ENCODE data around the gene SMPD2.
A peak's percentile ranks its signal among the peaks of the same experiment; 100 is the strongest.

The SMPD2 gene

GRCh38 chr6:109442393-109442924, 1.9 kb downstream of the SMPD2 start:
- H4K91ac ChIP-seq (ENCODE audit: low read depth, low read length) = no peak overlapping the region
- peaks cover 5% of the 10 kb centered on the region for H3K79me2 ChIP-seq (ENCODE audit: control insufficient read depth, insufficient read depth, low read length, poor library complexity)
- no peak overlapping the region for H4K12ac ChIP-seq (ENCODE audit: low read depth, low read length)
- no peak overlapping the region for H3K9ac ChIP-seq (ENCODE audit: low read length)
- no peak overlapping the region for H3K14ac ChIP-seq (ENCODE audit: low read length)
- no peak overlapping the region for H3K27ac ChIP-seq (ENCODE audit: low read depth, low read length)
- WGBS (ENCODE audit: extremely low coverage, insufficient coverage, insufficient read length) = no CpG with 5 or more reads among the region's 6 CpGs
- no peak overlapping the region for H3K23ac ChIP-seq (ENCODE audit: low read length)
- no peak overlapping the region for H2AFZ ChIP-seq (ENCODE audit: insufficient read depth, low read length, poor library complexity)
- H2BK12ac ChIP-seq (ENCODE audit: low read length) = no peak overlapping the region
- no peak overlapping the region for H3K4ac ChIP-seq (ENCODE audit: low read depth, low read length)
- H3K4me2 ChIP-seq (ENCODE audit: low read length) = no peak overlapping the region
- H3K4me1 ChIP-seq (ENCODE audit: control insufficient read depth in 1 of 2, insufficient read depth in 2 of 2, low read length in 2 of 2) = peaks cover 7 to 9% of the 10 kb centered on the region in 2 experiments
- no peak overlapping the region for H2BK5ac ChIP-seq (ENCODE audit: low read depth, low read length, poor library complexity)
- no peaks in the 10 kb centered on the region for H3K9me3 ChIP-seq (ENCODE audit: insufficient read depth, low read depth, low read length)
- H4K8ac ChIP-seq (ENCODE audit: low read depth, low read length) = no peak overlapping the region
- no peaks in the 10 kb centered on the region for H3K27me3 ChIP-seq (ENCODE audit: insufficient read depth, low read length)
- no peak overlapping the region for H3K4me3 ChIP-seq (ENCODE audit: low read depth, low read length)
- peaks cover 5% of the 10 kb centered on the region for H3K79me1 ChIP-seq (ENCODE audit: low read length)
- no peak overlapping the region for H3K18ac ChIP-seq (ENCODE audit: low read length)
- H2BK120ac ChIP-seq (ENCODE audit: insufficient read depth, low read length, poor library complexity) = no peak overlapping the region
- DNase-seq = no peak
- no peak overlapping the region for H2AK5ac ChIP-seq (ENCODE audit: low read length)
- H3K36me3 ChIP-seq (ENCODE audit: control insufficient read depth in 1 of 2, insufficient read depth in 2 of 2, low read length in 2 of 2) = peaks cover 43 to 48% of the 10 kb centered on the region in 2 experiments

- Histone ChIP-seq H2BK12ac (ENCODE audit: low read length) (no peak overlapping the region), H3K27me3 (ENCODE audit: insufficient read depth, low read length) (no peaks in the 10 kb centered on the region), H4K12ac (ENCODE audit: low read depth, low read length) (no peak overlapping the region), H3K9me3 (ENCODE audit: insufficient read depth, low read depth, low read length) (no peaks in the 10 kb centered on the region), H3K4ac (ENCODE audit: low read depth, low read length) (no peak overlapping the region), H4K91ac (ENCODE audit: low read depth, low read length) (no peak overlapping the region), H3K36me3 (ENCODE audit: control insufficient read depth in 1 of 2, insufficient read depth in 2 of 2, low read length in 2 of 2) (peaks cover 43 to 53% of the 10 kb centered on the region in 2 experiments), H2AK5ac (ENCODE audit: low read length) (no peak overlapping the region), H3K9ac (ENCODE audit: low read length) (no peak overlapping the region), H2BK120ac (ENCODE audit: insufficient read depth, low read length, poor library complexity) (no peak overlapping the region), H3K23ac (ENCODE audit: low read length) (no peak overlapping the region), H4K8ac (ENCODE audit: low read depth, low read length) (no peak overlapping the region), H3K4me2 (ENCODE audit: low read length) (no peak overlapping the region), H3K14ac (ENCODE audit: low read length) (no peak overlapping the region), H3K18ac (ENCODE audit: low read length) (no peak overlapping the region), H3K4me1 (ENCODE audit: control insufficient read depth in 1 of 2, insufficient read depth in 2 of 2, low read length in 2 of 2) (peaks cover 7 to 9% of the 10 kb centered on the region in 2 experiments), H2BK5ac (ENCODE audit: low read depth, low read length, poor library complexity) (no peak overlapping the region), H2AFZ (ENCODE audit: insufficient read depth, low read length, poor library complexity) (no peak overlapping the region), H3K4me3 (ENCODE audit: low read depth, low read length) (no peak overlapping the region), H3K27ac (ENCODE audit: low read depth, low read length) (no peak overlapping the region), H3K79me2 (ENCODE audit: control insufficient read depth, insufficient read depth, low read length, poor library complexity) (peaks cover 5% of the 10 kb centered on the region), H3K79me1 (ENCODE audit: low read length) (peaks cover 5% of the 10 kb centered on the region)
- no peak for DNase-seq
- WGBS (ENCODE audit: extremely low coverage, insufficient coverage, insufficient read length) = no CpG with 5 or more reads among the region's 10 CpGs
These were observed 3.0 kb downstream of the SMPD2 start for GRCh38 chr6:109443425-109443950.

DNA sequence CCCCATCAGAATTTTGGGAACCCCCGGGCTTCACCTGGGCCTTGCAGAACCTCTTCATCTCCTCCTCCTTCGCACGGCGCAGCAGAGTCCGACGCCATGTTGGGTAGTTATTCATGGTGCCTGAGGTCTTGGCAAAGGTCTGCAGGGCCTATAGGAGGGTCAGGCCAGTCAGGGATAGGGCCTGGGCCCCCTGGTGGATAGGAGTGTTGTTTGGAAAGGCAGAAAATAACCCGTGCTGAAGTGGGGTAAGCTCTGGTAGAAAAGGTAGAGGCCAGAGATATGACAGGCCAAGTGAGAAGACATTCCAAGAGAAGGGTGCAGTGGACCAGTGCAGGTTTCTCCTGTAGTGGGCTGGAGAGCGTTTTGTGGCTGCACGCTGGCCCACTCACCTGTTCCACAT, 4.9 kb downstream of the SMPD2 start:
- no peak overlapping the region for H3K27ac ChIP-seq (ENCODE audit: low read depth, low read length)
- H2AK5ac ChIP-seq (ENCODE audit: low read length) = no peak overlapping the region
- no peaks in the 10 kb centered on the region for H3K9me3 ChIP-seq (ENCODE audit: insufficient read depth, low read depth, low read length)

DNA sequence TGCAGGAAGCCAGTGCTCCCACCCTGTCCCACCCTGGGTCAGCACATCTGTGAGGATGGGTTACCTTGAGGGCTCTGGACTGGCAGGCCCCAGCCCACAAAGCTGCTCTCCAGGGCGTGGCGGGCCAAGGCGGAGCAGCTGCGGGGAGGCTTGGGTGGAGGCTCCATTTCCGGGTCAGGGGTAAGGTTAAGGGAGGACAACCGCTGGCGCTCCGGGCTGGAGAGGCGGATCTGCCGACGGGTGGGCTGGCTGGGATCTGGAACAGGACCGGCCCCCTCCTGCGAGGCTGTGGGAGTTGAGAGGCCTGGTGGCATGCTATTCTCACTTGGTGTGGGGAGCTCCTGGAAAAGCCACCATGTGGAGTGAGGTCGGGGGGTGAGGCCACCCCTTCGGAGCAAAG, 5.5 kb downstream of the SMPD2 start:
- WGBS (ENCODE audit: extremely low coverage, insufficient coverage, insufficient read length) = no CpG with 5 or more reads among the region's 15 CpGs
- Histone ChIP-seq H3K4ac (ENCODE audit: low read depth, low read length) (no peak overlapping the region), H3K27me3 (ENCODE audit: insufficient read depth, low read length) (no peaks in the 10 kb centered on the region), H2AFZ (ENCODE audit: insufficient read depth, low read length, poor library complexity) (no peak overlapping the region), H3K27ac (ENCODE audit: low read depth, low read length) (no peak overlapping the region), H3K9me3 (ENCODE audit: insufficient read depth, low read depth, low read length) (no peaks in the 10 kb centered on the region), H3K79me2 (ENCODE audit: control insufficient read depth, insufficient read depth, low read length, poor library complexity) (peaks cover 1% of the 10 kb centered on the region), H2BK5ac (ENCODE audit: low read depth, low read length, poor library complexity) (no peak overlapping the region), H4K8ac (ENCODE audit: low read depth, low read length) (no peak overlapping the region), H3K79me1 (ENCODE audit: low read length) (peaks cover 1% of the 10 kb centered on the region), H3K23ac (ENCODE audit: low read length) (no peak overlapping the region), H3K4me1 (ENCODE audit: control insufficient read depth in 1 of 2, insufficient read depth in 2 of 2, low read length in 2 of 2) (peaks cover 7 to 9% of the 10 kb centered on the region in 2 experiments), H3K14ac (ENCODE audit: low read length) (no peak overlapping the region), H4K12ac (ENCODE audit: low read depth, low read length) (no peak overlapping the region), H3K18ac (ENCODE audit: low read length) (no peak overlapping the region), H3K36me3 (ENCODE audit: control insufficient read depth in 1 of 2, insufficient read depth in 2 of 2, low read length in 2 of 2) (peaks cover 55 to 68% of the 10 kb centered on the region in 2 experiments), H2BK12ac (ENCODE audit: low read length) (no peak overlapping the region), H3K4me3 (ENCODE audit: low read depth, low read length) (no peak overlapping the region), H2BK120ac (ENCODE audit: insufficient read depth, low read length, poor library complexity) (no peak overlapping the region), H4K91ac (ENCODE audit: low read depth, low read length) (no peak overlapping the region), H3K4me2 (ENCODE audit: low read length) (no peak overlapping the region), H3K9ac (ENCODE audit: low read length) (no peak overlapping the region), H2AK5ac (ENCODE audit: low read length) (no peak overlapping the region)
- no peak for DNase-seq

More for the DNA sequence above, 4.9 kb downstream of the SMPD2 start:
- no CpG with 5 or more reads among the region's 9 CpGs for WGBS (ENCODE audit: extremely low coverage, insufficient coverage, insufficient read length)
- Histone ChIP-seq H4K91ac (ENCODE audit: low read depth, low read length) (no peak overlapping the region), H2BK5ac (ENCODE audit: low read depth, low read length, poor library complexity) (no peak overlapping the region), H4K8ac (ENCODE audit: low read depth, low read length) (no peak overlapping the region), H3K4me2 (ENCODE audit: low read length) (no peak overlapping the region), H2BK120ac (ENCODE audit: insufficient read depth, low read length, poor library complexity) (no peak overlapping the region), H3K79me1 (ENCODE audit: low read length) (peaks cover 5% of the 10 kb centered on the region), H3K4me1 (ENCODE audit: control insufficient read depth in 1 of 2, insufficient read depth in 2 of 2, low read length in 2 of 2) (peaks cover 7 to 9% of the 10 kb centered on the region in 2 experiments), H3K27me3 (ENCODE audit: insufficient read depth, low read length) (no peaks in the 10 kb centered on the region), H3K36me3 (ENCODE audit: control insufficient read depth in 1 of 2, insufficient read depth in 2 of 2, low read length in 2 of 2) (peaks cover 55 to 67% of the 10 kb centered on the region in 2 experiments), H2BK12ac (ENCODE audit: low read length) (no peak overlapping the region), H4K12ac (ENCODE audit: low read depth, low read length) (no peak overlapping the region), H3K4me3 (ENCODE audit: low read depth, low read length) (no peak overlapping the region), H3K14ac (ENCODE audit: low read length) (no peak overlapping the region), H3K23ac (ENCODE audit: low read length) (no peak overlapping the region), H3K79me2 (ENCODE audit: control insufficient read depth, insufficient read depth, low read length, poor library complexity) (peaks cover 5% of the 10 kb centered on the region), H3K4ac (ENCODE audit: low read depth, low read length) (no peak overlapping the region), H2AFZ (ENCODE audit: insufficient read depth, low read length, poor library complexity) (no peak overlapping the region), H3K18ac (ENCODE audit: low read length) (no peak overlapping the region), H3K9ac (ENCODE audit: low read length) (no peak overlapping the region)
- peak in 1 of 2 donors; percentile 42 for DNase-seq

Measured in trophoblast cell (in vitro differentiated cells and primary cell).